Naive thymus-derived CD4-positive, alpha-beta T cell (primary cell): ENCODE data around the gene DCAF4. TPM values are rescaled to one million over a fixed set of nuclear protein-coding genes. Genes with fewer than 3 reads are reported as not detected.
A peak's percentile ranks its signal among the peaks of the same experiment; 100 is the strongest.

ENCODE experiments used
- ATAC-seq: fragments of 150-1000 bp; cut with Tn5 transposase; 2 replicates; pipeline ENCODE4 v1.10.0; 2021; ENCODE audit warnings: mild to moderate bottlenecking, moderate library complexity
- CTCF ChIA-PET: fragments of 350-600 bp; sonication (Branson Sonifier 250); formaldehyde crosslinking; loops from one replicate; lab custom pipeline; 2021; ENCODE audit warnings: antibody characterized with exemption; lab: Charles Lee
- POLR2A ChIA-PET: fragments of 350-600 bp; sonication (Branson Sonifier 250); formaldehyde crosslinking; loops from one replicate; lab custom pipeline; 2021; ENCODE audit warnings: antibody characterized with exemption, inconsistent platforms; lab: Charles Lee
- DNase-seq, 9 donors: peaks; one replicate each; pipeline versions ENCODE4 v3.0.0 to v3.0.0-alpha.2; 2020 to 2022; ENCODE audit warnings: mixed read lengths in 1 of 9
- H3K27ac ChIP-seq: one replicate; pipeline ENCODE4 v1.7.0; 2013; ENCODE audit warnings: mild to moderate bottlenecking, low read depth, low read length, moderate library complexity
- H3K27me3 ChIP-seq, 2 donors: one replicate each; pipeline ENCODE4 v1.7.0; 2013; ENCODE audit warnings: low read length in 2 of 2, mild to moderate bottlenecking in 2 of 2, moderate library complexity in 2 of 2; ENCODE audit not compliant: control insufficient read depth in 2 of 2, insufficient read depth in 2 of 2
- H3K36me3 ChIP-seq, 3 experiments: 1 replicate in 2 of 3; 2 replicates in 1 of 3; pipeline ENCODE4 v1.7.0; 2013; ENCODE audit warnings: low read length in 3 of 3, mild to moderate bottlenecking in 3 of 3, moderate library complexity in 1 of 3; ENCODE audit not compliant: insufficient read depth in 3 of 3, control insufficient read depth in 2 of 3
- H3K4me1 ChIP-seq, 2 donors: one replicate each; pipeline ENCODE4 v1.7.0; 2013; ENCODE audit warnings: low read length in 2 of 2, mild to moderate bottlenecking in 2 of 2, moderate library complexity in 1 of 2; ENCODE audit not compliant: control insufficient read depth in 2 of 2, insufficient read depth in 2 of 2
- H3K4me3 ChIP-seq: 2 replicates; pipeline ENCODE4 v1.7.0; 2013; ENCODE audit warnings: mild to moderate bottlenecking, low read length
- H3K9me3 ChIP-seq, 3 experiments: 1 replicate in 2 of 3; 2 replicates in 1 of 3; pipeline ENCODE4 v1.7.0; 2013; ENCODE audit warnings: low read length in 3 of 3; ENCODE audit not compliant: control insufficient read depth in 2 of 3
- H3K27ac Mint-ChIP-seq, 9 donors: one replicate each; pipeline ENCODE4 v1.8.0; 2020 to 2022; ENCODE audit warnings: mixed read lengths in 9 of 9, mild to moderate bottlenecking in 8 of 9, moderate library complexity in 5 of 9, inconsistent platforms in 2 of 9
- H3K27me3 Mint-ChIP-seq, 5 donors: one replicate each; pipeline ENCODE4 v1.8.0; 2021 to 2022; ENCODE audit warnings: mixed read lengths in 5 of 5, mild to moderate bottlenecking in 1 of 5
- H3K36me3 Mint-ChIP-seq, 5 donors: one replicate each; pipeline ENCODE4 v1.8.0; 2020 to 2022; ENCODE audit warnings: mixed read lengths in 5 of 5, mild to moderate bottlenecking in 3 of 5, inconsistent platforms in 1 of 5
- H3K4me1 Mint-ChIP-seq, 7 donors: one replicate each; pipeline ENCODE4 v1.8.0; 2020 to 2022; ENCODE audit warnings: mixed read lengths in 7 of 7, mild to moderate bottlenecking in 3 of 7, inconsistent platforms in 1 of 7
- H3K4me3 Mint-ChIP-seq, 10 donors: one replicate each; pipeline ENCODE4 v1.8.0; 2020 to 2022; ENCODE audit warnings: mild to moderate bottlenecking in 10 of 10, mixed read lengths in 10 of 10, moderate library complexity in 6 of 10, inconsistent platforms in 2 of 10
- H3K9me3 Mint-ChIP-seq, 11 donors: one replicate each; pipeline ENCODE4 v1.8.0; 2020 to 2022; ENCODE audit warnings: mixed read lengths in 11 of 11, mild to moderate bottlenecking in 4 of 11, inconsistent platforms in 1 of 11, moderate library complexity in 1 of 11
- intact Hi-C, 2 donors: fragments of 100-400 bp; cut with micrococcal nuclease; formaldehyde crosslinking; loops; one replicate each; pipeline ENCODE4 v1.15.1; 2023
- polyA plus RNA-seq, 2 donors: library from polyadenylated mRNA; unstranded; fragments of 300-500 nt; fragmentation: Illumina TruSeq; gene quantifications; one replicate each; pipeline ENCODE4 v1.2.3, GENCODE V29; 2021
- total RNA-seq, 6 experiments: library from RNA in 5 of 6; stranded (reverse) in 5 of 6; gene quantifications; 1 replicate in 5 of 6; 2 replicates in 1 of 6; pipeline ENCODE4 v1.2.3 and lab custom pipeline; 2021 to 2026

DCAF4 gene
- total and polyA plus RNA-seq, 7 experiments from 2014 or later: 6.8 to 37.8 (median 21.0) TPM

GRCh38 chr14:72888192-72888591 is 38.1 kb upstream of the DCAF4 start:
- CTCF ChIA-PET: no interaction called here
- H3K27ac Mint-ChIP-seq: no peak overlapping the region
- H3K4me1 Mint-ChIP-seq: peaks cover 8 to 32% (median 10%) of the 10 kb centered on the region in 7 donors
- POLR2A ChIA-PET: no interaction called here
- H3K27me3 ChIP-seq: peaks cover 0 to 6% of the 10 kb centered on the region in 2 donors
- no peak overlapping the region for H3K4me3 ChIP-seq
- H3K4me1 ChIP-seq: peaks cover 9 to 12% of the 10 kb centered on the region in 2 donors
- H3K4me3 Mint-ChIP-seq: no peak overlapping the region
- H3K27ac ChIP-seq: no peak overlapping the region
- H3K27me3 Mint-ChIP-seq: peaks cover 15 to 53% (median 24%) of the 10 kb centered on the region in 5 donors
- H3K9me3 ChIP-seq: no peaks in the 10 kb centered on the region
- intact Hi-C loops: no loop called here
- DNase-seq: no peak
- H3K36me3 ChIP-seq: no peaks in the 10 kb centered on the region
- ATAC-seq: no peak
- H3K36me3 Mint-ChIP-seq: peaks cover 0 to 17% (median 0%) of the 10 kb centered on the region in 5 donors
- H3K9me3 Mint-ChIP-seq: peaks cover 0 to 7% (median 2%) of the 10 kb centered on the region in 11 donors

- ChIA-PET POLR2A (no interaction called here), CTCF (interaction anchor here (0.9 kb wide), 1 partner anchor 16 kb away, joined by 3 read pairs; no protein-coding TSS in a partner anchor)
- Histone ChIP-seq H3K4me1 (peaks cover 9 to 12% of the 10 kb centered on the region in 2 donors), H3K4me3 (no peak overlapping the region), H3K9me3 (no peaks in the 10 kb centered on the region), H3K27me3 (peaks cover 0 to 6% of the 10 kb centered on the region in 2 donors), H3K36me3 (no peaks in the 10 kb centered on the region), H3K27ac (no peak overlapping the region)
- H3K4me1 Mint-ChIP-seq: peaks cover 8 to 27% (median 11%) of the 10 kb centered on the region in 7 donors
- intact Hi-C loops: no loop called here
- no peak overlapping the region for H3K27ac Mint-ChIP-seq
- H3K9me3 Mint-ChIP-seq: peaks cover 0 to 7% (median 2%) of the 10 kb centered on the region in 11 donors
- peaks cover 15 to 54% (median 24%) of the 10 kb centered on the region in 5 donors for H3K27me3 Mint-ChIP-seq
- no peak for ATAC-seq
- DNase-seq: no peak
- H3K36me3 Mint-ChIP-seq: peaks cover 0 to 17% (median 0%) of the 10 kb centered on the region in 5 donors
- H3K4me3 Mint-ChIP-seq: no peak overlapping the region
Measured at GRCh38 chr14:72888636-72889201, 37.5 kb upstream of the DCAF4 start.

GRCh38 chr14:72889366-72889765 is 36.9 kb upstream of the DCAF4 start:
- peaks cover 0 to 7% (median 2%) of the 10 kb centered on the region in 11 donors for H3K9me3 Mint-ChIP-seq
- POLR2A ChIA-PET: no interaction called here
- peaks cover 15 to 61% (median 24%) of the 10 kb centered on the region in 5 donors for H3K27me3 Mint-ChIP-seq
- peaks cover 0 to 17% (median 0%) of the 10 kb centered on the region in 5 donors for H3K36me3 Mint-ChIP-seq
- intact Hi-C loops: no loop called here
- H3K27ac Mint-ChIP-seq: no peak overlapping the region
- H3K36me3 ChIP-seq: no peaks in the 10 kb centered on the region
- no peak overlapping the region for H3K4me3 Mint-ChIP-seq
- H3K4me1 Mint-ChIP-seq: peaks cover 13 to 28% (median 15%) of the 10 kb centered on the region in 7 donors
- DNase-seq (no peak), ATAC-seq (no peak)
- peaks cover 0 to 6% of the 10 kb centered on the region in 2 donors for H3K27me3 ChIP-seq
- no peak overlapping the region for H3K27ac ChIP-seq
- CTCF ChIA-PET: interaction anchor here (0.9 kb wide), 1 partner anchor 15 kb away, joined by 3 read pairs; no protein-coding TSS in a partner anchor
- H3K4me1 ChIP-seq: peaks cover 9 to 12% of the 10 kb centered on the region in 2 donors
- no peak overlapping the region for H3K4me3 ChIP-seq
- H3K9me3 ChIP-seq: no peaks in the 10 kb centered on the region

GRCh38 chr14:72891666-72892102 is 34.6 kb upstream of the DCAF4 start:
- no peak for DNase-seq
- Mint-ChIP-seq H3K27me3 (peaks cover 21 to 74% (median 38%) of the 10 kb centered on the region in 5 donors), H3K9me3 (peaks cover 0 to 2% (median 0%) of the 10 kb centered on the region in 11 donors), H3K4me3 (peak overlapping the region; percentile 91 to 99 (median 96)), H3K27ac (peak overlapping the region in 1 of 9 donors; percentile 61), H3K36me3 (peaks cover 0 to 10% (median 0%) of the 10 kb centered on the region in 5 donors), H3K4me1 (peaks cover 20 to 36% (median 24%) of the 10 kb centered on the region in 7 donors)
- Histone ChIP-seq H3K27ac (no peak overlapping the region), H3K9me3 (no peaks in the 10 kb centered on the region), H3K36me3 (no peaks in the 10 kb centered on the region), H3K4me1 (peaks cover 9 to 20% of the 10 kb centered on the region in 2 donors), H3K27me3 (peaks cover 6 to 10% of the 10 kb centered on the region in 2 donors), H3K4me3 (peak overlapping the region; percentile 74)
- no peak for ATAC-seq
- POLR2A ChIA-PET: no interaction called here
- CTCF ChIA-PET: interaction anchor here (1.0 kb wide), 1 partner anchor 12 kb away, joined by 5 read pairs; no protein-coding TSS in a partner anchor
- intact Hi-C loops: loop anchor here (5.0 kb wide), 2 partner anchors 414 to 1569 kb away; partner anchors contain the start of gene SIPA1L1 (in 1 of the 2)

GRCh38 chr14:72892103-72892878 is 34.0 kb upstream of the DCAF4 start:
- Mint-ChIP-seq H3K4me1 (peaks cover 20 to 36% (median 24%) of the 10 kb centered on the region in 7 donors), H3K27ac (peak overlapping the region in 7 of 9 donors; percentile 15 to 94 (median 75)), H3K36me3 (peaks cover 0 to 8% (median 0%) of the 10 kb centered on the region in 5 donors), H3K9me3 (peaks cover 0 to 1% (median 0%) of the 10 kb centered on the region in 11 donors), H3K4me3 (peak overlapping the region; percentile 91 to 99 (median 96)), H3K27me3 (peaks cover 26 to 75% (median 43%) of the 10 kb centered on the region in 5 donors)
- DNase-seq: peak in 8 of 9 donors; percentile 8 to 32 (median 26)
- intact Hi-C loops: loop anchor here (5.0 kb wide), 2 partner anchors 415 to 1570 kb away; partner anchors contain the start of gene SIPA1L1 (in 1 of the 2)
- Histone ChIP-seq H3K27me3 (peaks cover 6 to 10% of the 10 kb centered on the region in 2 donors), H3K4me1 (peaks cover 9 to 20% of the 10 kb centered on the region in 2 donors), H3K4me3 (peak overlapping the region; percentile 74), H3K9me3 (no peaks in the 10 kb centered on the region), H3K27ac (no peak overlapping the region), H3K36me3 (no peaks in the 10 kb centered on the region)
- ATAC-seq: no peak
- ChIA-PET CTCF (interaction anchor here (1.9 kb wide), 1 partner anchor 376 kb away, joined by 6 read pairs; no protein-coding TSS in a partner anchor), POLR2A (no interaction called here)
